ENCODE results near the gene RXRA. TPM values are rescaled to one million over a fixed set of nuclear protein-coding genes. Genes with fewer than 3 reads are reported as not detected.

Gene RXRA
- total and polyA plus RNA-seq, 4 experiments from 2014 or later, result 1.0 to 11.9 (median 6.4) TPM

- Mint-ChIP-seq H3K27me3 (peaks cover 0 to 4% of the 10 kb centered on the region in 2 donors), H3K4me3 (no peak overlapping the region), H3K36me3 (no peaks in the 10 kb centered on the region), H3K4me1 (no peaks in the 10 kb centered on the region), H3K9me3 (no peaks in the 10 kb centered on the region), H3K27ac (no peak overlapping the region)
- intact Hi-C loops (cut with micrococcal nuclease), result no loop called here
- no peaks in the 10 kb centered on the region for H3K36me3 ChIP-seq (ENCODE audit: insufficient read depth, low read length)
- H3K4me1 ChIP-seq (ENCODE audit: insufficient read depth, low read length), result no peaks in the 10 kb centered on the region
- DNase-seq, result no peak
- POLR2A ChIA-PET (ENCODE audit: partially characterized antibody), result no interaction called here
- H3K9me3 ChIP-seq (ENCODE audit: control insufficient read depth in 1 of 2, low read length in 2 of 2), result no peaks in the 10 kb centered on the region
- CTCF ChIA-PET (ENCODE audit: partially characterized antibody), result interaction anchor here (1.0 kb wide), 1 partner anchor 22 kb away, joined by 3 read pairs; no protein-coding TSS in a partner anchor
- no peak overlapping the region for H3K27ac ChIP-seq (ENCODE audit: low read depth, low read length)
- no peaks in the 10 kb centered on the region for H3K27me3 ChIP-seq (ENCODE audit: insufficient read depth, low read length)
- no peak overlapping the region for H3K4me3 ChIP-seq (ENCODE audit: low read length in 2 of 2)
Observed at GRCh38 chr9:134472256-134472655, 146.0 kb downstream of the RXRA start.

- Mint-ChIP-seq H3K4me3 (no peak overlapping the region), H3K27me3 (no peaks in the 10 kb centered on the region), H3K36me3 (no peaks in the 10 kb centered on the region), H3K27ac (peak overlapping the region in 1 of 7 donors; percentile 43), H3K9me3 (no peaks in the 10 kb centered on the region), H3K4me1 (no peaks in the 10 kb centered on the region)
- Histone ChIP-seq H3K4me3 (ENCODE audit: low read length in 2 of 2) (no peak overlapping the region), H3K27me3 (ENCODE audit: insufficient read depth, low read length) (no peaks in the 10 kb centered on the region), H3K4me1 (ENCODE audit: insufficient read depth, low read length) (no peaks in the 10 kb centered on the region), H3K36me3 (ENCODE audit: insufficient read depth, low read length) (no peaks in the 10 kb centered on the region), H3K9me3 (ENCODE audit: control insufficient read depth in 1 of 2, low read length in 2 of 2) (no peaks in the 10 kb centered on the region), H3K27ac (ENCODE audit: low read depth, low read length) (no peak overlapping the region)
- ChIA-PET POLR2A (ENCODE audit: partially characterized antibody) (no interaction called here), CTCF (ENCODE audit: partially characterized antibody) (interaction anchor here (1.2 kb wide), 1 partner anchor 24 kb away, joined by 3 read pairs; no protein-coding TSS in a partner anchor)
- intact Hi-C loops (cut with micrococcal nuclease), result no loop called here
- DNase-seq, result no peak
Observed at GRCh38 chr9:134473141-134474054, 147.1 kb downstream of the RXRA start.

GRCh38 chr9:134474055-134474370 lies 147.8 kb downstream of the RXRA start:
- intact Hi-C loops (cut with micrococcal nuclease), result no loop called here

GRCh38 chr9:134475011-134475790 lies 148.9 kb downstream of the RXRA start:
- ChIA-PET CTCF (ENCODE audit: partially characterized antibody) (no interaction called here), POLR2A (ENCODE audit: partially characterized antibody) (interaction anchor here (1.3 kb wide), 1 partner anchor 19 kb away, joined by 3 read pairs; no protein-coding TSS in a partner anchor)
- Histone ChIP-seq H3K27ac (ENCODE audit: low read depth, low read length) (no peak overlapping the region), H3K4me1 (ENCODE audit: insufficient read depth, low read length) (no peaks in the 10 kb centered on the region), H3K9me3 (ENCODE audit: control insufficient read depth in 1 of 2, low read length in 2 of 2) (no peaks in the 10 kb centered on the region), H3K27me3 (ENCODE audit: insufficient read depth, low read length) (no peaks in the 10 kb centered on the region), H3K36me3 (ENCODE audit: insufficient read depth, low read length) (no peaks in the 10 kb centered on the region), H3K4me3 (ENCODE audit: low read length in 2 of 2) (no peak overlapping the region)
- no peak overlapping the region for H3K4me3 Mint-ChIP-seq
- DNase-seq, result no peak
- no peaks in the 10 kb centered on the region for H3K36me3 Mint-ChIP-seq
- no peaks in the 10 kb centered on the region for H3K27me3 Mint-ChIP-seq
- no peaks in the 10 kb centered on the region for H3K9me3 Mint-ChIP-seq
- no peaks in the 10 kb centered on the region for H3K4me1 Mint-ChIP-seq
- peak overlapping the region in 5 of 7 donors; percentile 31 to 86 (median 56) for H3K27ac Mint-ChIP-seq
- intact Hi-C loops (cut with micrococcal nuclease), result no loop called here

More at GRCh38 chr9:134474055-134474370, 147.8 kb downstream of the RXRA start:
- Mint-ChIP-seq H3K4me1 (no peaks in the 10 kb centered on the region), H3K4me3 (no peak overlapping the region), H3K27me3 (no peaks in the 10 kb centered on the region), H3K9me3 (no peaks in the 10 kb centered on the region), H3K27ac (no peak overlapping the region), H3K36me3 (no peaks in the 10 kb centered on the region)
- no peak for DNase-seq
- Histone ChIP-seq H3K27me3 (ENCODE audit: insufficient read depth, low read length) (no peaks in the 10 kb centered on the region), H3K4me1 (ENCODE audit: insufficient read depth, low read length) (no peaks in the 10 kb centered on the region), H3K9me3 (ENCODE audit: control insufficient read depth in 1 of 2, low read length in 2 of 2) (no peaks in the 10 kb centered on the region), H3K4me3 (ENCODE audit: low read length in 2 of 2) (no peak overlapping the region), H3K27ac (ENCODE audit: low read depth, low read length) (no peak overlapping the region), H3K36me3 (ENCODE audit: insufficient read depth, low read length) (no peaks in the 10 kb centered on the region)
- CTCF ChIA-PET (ENCODE audit: partially characterized antibody), result interaction anchor here (0.6 to 1.2 kb wide), 2 partner anchors 18 to 25 kb away, joined by 3 read pairs; no protein-coding TSS in a partner anchor
- POLR2A ChIA-PET (ENCODE audit: partially characterized antibody), result no interaction called here

GRCh38 chr9:134476272-134476941 lies 150.2 kb downstream of the RXRA start:
- Histone ChIP-seq H3K9me3 (ENCODE audit: control insufficient read depth in 1 of 2, low read length in 2 of 2) (no peaks in the 10 kb centered on the region), H3K27me3 (ENCODE audit: insufficient read depth, low read length) (no peaks in the 10 kb centered on the region), H3K4me1 (ENCODE audit: insufficient read depth, low read length) (no peaks in the 10 kb centered on the region), H3K36me3 (ENCODE audit: insufficient read depth, low read length) (no peaks in the 10 kb centered on the region), H3K27ac (ENCODE audit: low read depth, low read length) (no peak overlapping the region), H3K4me3 (ENCODE audit: low read length in 2 of 2) (no peak overlapping the region)
- DNase-seq, result no peak
- H3K27ac Mint-ChIP-seq, result no peak overlapping the region
- CTCF ChIA-PET (ENCODE audit: partially characterized antibody), result no interaction called here
- POLR2A ChIA-PET (ENCODE audit: partially characterized antibody), result interaction anchor here (1.3 kb wide), 1 partner anchor 20 kb away, joined by 3 read pairs; no protein-coding TSS in a partner anchor
- no peak overlapping the region for H3K4me3 Mint-ChIP-seq
- H3K27me3 Mint-ChIP-seq, result no peaks in the 10 kb centered on the region
- H3K4me1 Mint-ChIP-seq, result no peaks in the 10 kb centered on the region
- H3K36me3 Mint-ChIP-seq, result no peaks in the 10 kb centered on the region
- intact Hi-C loops (cut with micrococcal nuclease), result no loop called here
- no peaks in the 10 kb centered on the region for H3K9me3 Mint-ChIP-seq

- Mint-ChIP-seq H3K4me3 (no peak overlapping the region), H3K36me3 (no peaks in the 10 kb centered on the region), H3K4me1 (no peaks in the 10 kb centered on the region), H3K9me3 (no peaks in the 10 kb centered on the region), H3K27ac (no peak overlapping the region), H3K27me3 (no peaks in the 10 kb centered on the region)
- no peak overlapping the region for H3K4me3 ChIP-seq (ENCODE audit: low read length in 2 of 2)
- H3K9me3 ChIP-seq (ENCODE audit: control insufficient read depth in 1 of 2, low read length in 2 of 2), result no peaks in the 10 kb centered on the region
- no peaks in the 10 kb centered on the region for H3K4me1 ChIP-seq (ENCODE audit: insufficient read depth, low read length)
- POLR2A ChIA-PET (ENCODE audit: partially characterized antibody), result no interaction called here
- no peak overlapping the region for H3K27ac ChIP-seq (ENCODE audit: low read depth, low read length)
- H3K27me3 ChIP-seq (ENCODE audit: insufficient read depth, low read length), result no peaks in the 10 kb centered on the region
- intact Hi-C loops (cut with micrococcal nuclease), result no loop called here
- no peak for DNase-seq
- CTCF ChIA-PET (ENCODE audit: partially characterized antibody), result no interaction called here
- no peaks in the 10 kb centered on the region for H3K36me3 ChIP-seq (ENCODE audit: insufficient read depth, low read length)
Observed at GRCh38 chr9:134476942-134477335, 150.7 kb downstream of the RXRA start.

- Mint-ChIP-seq H3K27me3 (no peaks in the 10 kb centered on the region), H3K36me3 (no peaks in the 10 kb centered on the region), H3K27ac (peak overlapping the region in 1 of 7 donors; percentile 9), H3K4me3 (no peak overlapping the region), H3K9me3 (no peaks in the 10 kb centered on the region), H3K4me1 (no peaks in the 10 kb centered on the region)
- Histone ChIP-seq H3K36me3 (ENCODE audit: insufficient read depth, low read length) (no peaks in the 10 kb centered on the region), H3K4me3 (ENCODE audit: low read length in 2 of 2) (no peak overlapping the region), H3K27ac (ENCODE audit: low read depth, low read length) (no peak overlapping the region), H3K9me3 (ENCODE audit: control insufficient read depth in 1 of 2, low read length in 2 of 2) (no peaks in the 10 kb centered on the region), H3K4me1 (ENCODE audit: insufficient read depth, low read length) (no peaks in the 10 kb centered on the region), H3K27me3 (ENCODE audit: insufficient read depth, low read length) (no peaks in the 10 kb centered on the region)
- intact Hi-C loops (cut with micrococcal nuclease), result no loop called here
- ChIA-PET CTCF (ENCODE audit: partially characterized antibody) (no interaction called here), POLR2A (ENCODE audit: partially characterized antibody) (no interaction called here)
- no peak for DNase-seq
Observed at GRCh38 chr9:134477342-134477925, 151.2 kb downstream of the RXRA start.
